Astrocyte (in vitro differentiated cells and primary cell): ENCODE data around the gene RIN1. TPM values are rescaled to one million over a fixed set of nuclear protein-coding genes. Genes with fewer than 3 reads are reported as not detected.
"Not testable (repeated sequence)": the region's sequence is repeated elsewhere in the genome, so short reads cannot be mapped to it uniquely, and the experiment has no call there.

Source experiments
- DNase-seq: peaks from one replicate; pipeline ENCODE4 v3.0.0-alpha.2; 2010; ENCODE audit warnings: low read depth
- FAIRE-seq: peaks from 2 replicates; lab custom pipeline; 2011; peaks lifted over from hg19 to GRCh38; lab: Jason Lieb, UNC
- H2AFZ ChIP-seq: 2 replicates; pipeline ENCODE4 v1.6.0; 2012; ENCODE audit warnings: low read depth, low read length, inconsistent platforms
- H3K27ac ChIP-seq: 2 replicates; pipeline ENCODE4 v1.5.1; 2011; ENCODE audit warnings: low read depth, low read length, inconsistent platforms
- H3K27me3 ChIP-seq: 2 replicates; pipeline ENCODE4 v1.6.0; 2011; ENCODE audit warnings: low read length, inconsistent platforms; ENCODE audit not compliant: insufficient read depth
- H3K36me3 ChIP-seq: 2 replicates; pipeline ENCODE4 v1.5.1; 2011; ENCODE audit warnings: low read length, inconsistent platforms; ENCODE audit not compliant: insufficient read depth
- H3K4me1 ChIP-seq: 2 replicates; pipeline ENCODE4 v1.5.1; 2011; ENCODE audit warnings: low read length, inconsistent platforms; ENCODE audit not compliant: insufficient read depth
- H3K4me2 ChIP-seq: 2 replicates; pipeline ENCODE4 v1.6.0; 2012; ENCODE audit warnings: low read length, inconsistent platforms
- H3K4me3 ChIP-seq: 2 replicates; pipeline ENCODE4 v1.5.1; 2011; ENCODE audit warnings: low read depth, mild to moderate bottlenecking, low read length, inconsistent platforms; ENCODE audit not compliant: insufficient read depth
- H3K79me2 ChIP-seq: 2 replicates; pipeline ENCODE4 v1.6.0; 2012; ENCODE audit warnings: mild to moderate bottlenecking, low read length, inconsistent platforms; ENCODE audit not compliant: insufficient read depth
- H3K9ac ChIP-seq: 2 replicates; pipeline ENCODE4 v1.6.0; 2012; ENCODE audit warnings: mild to moderate bottlenecking, low read length, inconsistent platforms
- H3K9me3 ChIP-seq: 2 replicates; pipeline ENCODE4 v1.5.1; 2012; ENCODE audit warnings: low read depth, mild to moderate bottlenecking, low read length, inconsistent platforms; ENCODE audit not compliant: insufficient read depth
- H4K20me1 ChIP-seq: 2 replicates; pipeline ENCODE4 v1.6.0; 2012; ENCODE audit warnings: low read length, inconsistent platforms; ENCODE audit not compliant: insufficient read depth
- H3K27ac Mint-ChIP-seq: one replicate; pipeline ENCODE4 v1.8.0; 2021; ENCODE audit warnings: mild to moderate bottlenecking, mixed read lengths; ENCODE audit not compliant: unreplicated experiment
- H3K27me3 Mint-ChIP-seq: one replicate; pipeline ENCODE4 v1.8.0; 2021; ENCODE audit warnings: low read depth, mixed read lengths; ENCODE audit not compliant: unreplicated experiment
- H3K36me3 Mint-ChIP-seq: one replicate; pipeline ENCODE4 v1.8.0; 2021; ENCODE audit warnings: low read depth, mixed read lengths; ENCODE audit not compliant: unreplicated experiment
- H3K4me1 Mint-ChIP-seq: one replicate; pipeline ENCODE4 v1.8.0; 2021; ENCODE audit warnings: low read depth, mixed read lengths; ENCODE audit not compliant: unreplicated experiment
- H3K4me3 Mint-ChIP-seq: one replicate; pipeline ENCODE4 v1.8.0; 2021; ENCODE audit warnings: mild to moderate bottlenecking, moderate library complexity, mixed read lengths; ENCODE audit not compliant: unreplicated experiment
- H3K9me3 Mint-ChIP-seq: one replicate; pipeline ENCODE4 v1.8.0; 2021; ENCODE audit warnings: mild to moderate bottlenecking, mixed read lengths; ENCODE audit not compliant: unreplicated experiment
- EZH2 ChIP-seq: IDR thresholded peaks from 2 replicates; pipeline ENCODE4 v1.6.1; 2012; ENCODE audit warnings: mild to moderate bottlenecking, low read length, inconsistent platforms; ENCODE audit not compliant: insufficient read depth
- total RNA-seq: library from RNA; stranded (reverse); gene quantifications from 2 replicates; pipeline ENCODE4 v1.2.1, GENCODE V29; 2021
- TF ChIP-seq, protein P1 (sequence below): IDR thresholded peaks from 2 replicates; pipeline ENCODE4 v1.5.1; 2011; ENCODE audit warnings: low read depth, mild to moderate bottlenecking, inconsistent platforms, low read length, moderate library complexity; ENCODE audit not compliant: insufficient read depth

Gene RIN1
- total RNA-seq, 1 donor from 2014 or later = 12.0 TPM

DNA sequence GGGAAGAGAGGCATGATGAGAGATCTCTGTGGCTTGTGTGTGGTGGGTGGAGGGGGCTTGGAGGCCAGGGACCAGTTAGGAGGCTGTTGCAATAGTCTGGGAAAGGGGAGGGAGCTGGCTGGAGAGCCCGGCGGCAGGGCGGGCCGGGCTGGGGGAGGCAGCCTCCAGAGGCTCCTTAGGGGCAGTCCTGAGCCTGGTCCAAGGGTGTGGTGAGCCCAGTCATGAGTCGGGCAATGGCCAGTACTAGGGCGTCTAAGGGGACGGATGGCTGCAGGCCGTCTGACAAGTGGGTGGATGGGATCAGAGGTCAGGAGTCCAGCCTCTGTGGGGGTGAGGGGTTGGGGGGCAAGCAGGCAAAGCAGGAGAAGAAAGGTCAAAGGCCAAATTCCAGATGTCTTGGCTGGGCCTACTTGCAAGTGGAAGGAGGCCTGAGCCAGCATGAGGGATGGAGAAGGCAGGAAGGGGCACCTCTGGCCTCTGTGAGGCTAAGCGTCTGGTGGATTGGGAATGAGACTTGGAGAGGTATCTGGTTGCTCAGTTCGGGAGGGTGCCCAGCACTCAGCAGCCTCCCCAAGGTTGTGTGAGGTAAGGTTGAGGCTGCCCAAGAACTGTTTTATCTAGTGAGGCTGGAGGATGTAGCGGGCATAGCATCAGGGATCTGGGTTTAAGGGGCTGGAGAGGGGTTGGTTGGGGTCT, 13.4 kb downstream of the RIN1 start:
- TF ChIP-seq, protein P1, sequence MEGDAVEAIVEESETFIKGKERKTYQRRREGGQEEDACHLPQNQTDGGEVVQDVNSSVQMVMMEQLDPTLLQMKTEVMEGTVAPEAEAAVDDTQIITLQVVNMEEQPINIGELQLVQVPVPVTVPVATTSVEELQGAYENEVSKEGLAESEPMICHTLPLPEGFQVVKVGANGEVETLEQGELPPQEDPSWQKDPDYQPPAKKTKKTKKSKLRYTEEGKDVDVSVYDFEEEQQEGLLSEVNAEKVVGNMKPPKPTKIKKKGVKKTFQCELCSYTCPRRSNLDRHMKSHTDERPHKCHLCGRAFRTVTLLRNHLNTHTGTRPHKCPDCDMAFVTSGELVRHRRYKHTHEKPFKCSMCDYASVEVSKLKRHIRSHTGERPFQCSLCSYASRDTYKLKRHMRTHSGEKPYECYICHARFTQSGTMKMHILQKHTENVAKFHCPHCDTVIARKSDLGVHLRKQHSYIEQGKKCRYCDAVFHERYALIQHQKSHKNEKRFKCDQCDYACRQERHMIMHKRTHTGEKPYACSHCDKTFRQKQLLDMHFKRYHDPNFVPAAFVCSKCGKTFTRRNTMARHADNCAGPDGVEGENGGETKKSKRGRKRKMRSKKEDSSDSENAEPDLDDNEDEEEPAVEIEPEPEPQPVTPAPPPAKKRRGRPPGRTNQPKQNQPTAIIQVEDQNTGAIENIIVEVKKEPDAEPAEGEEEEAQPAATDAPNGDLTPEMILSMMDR = no peak
- no peak for TF ChIP-seq EZH2
- DNase-seq = no peak
- H3K27ac Mint-ChIP-seq = no peak overlapping the region
- Histone ChIP-seq H3K9me3 (no peaks in the 10 kb centered on the region), H3K79me2 (no peaks in the 10 kb centered on the region), H3K4me3 (no peak overlapping the region), H3K27ac (no peak overlapping the region), H3K4me2 (no peak overlapping the region), H2AFZ (no peak overlapping the region), H3K9ac (no peak overlapping the region), H3K36me3 (no peaks in the 10 kb centered on the region), H3K4me1 (peaks cover 46% of the 10 kb centered on the region), H4K20me1 (no peaks in the 10 kb centered on the region), H3K27me3 (no peaks in the 10 kb centered on the region)
- no peak for FAIRE-seq
- peaks cover 16% of the 10 kb centered on the region for H3K9me3 Mint-ChIP-seq
- no peak overlapping the region for H3K4me3 Mint-ChIP-seq
- H3K27me3 Mint-ChIP-seq = no peaks in the 10 kb centered on the region
- H3K4me1 Mint-ChIP-seq = peaks cover 44% of the 10 kb centered on the region
- peaks cover 8% of the 10 kb centered on the region for H3K36me3 Mint-ChIP-seq

DNA sequence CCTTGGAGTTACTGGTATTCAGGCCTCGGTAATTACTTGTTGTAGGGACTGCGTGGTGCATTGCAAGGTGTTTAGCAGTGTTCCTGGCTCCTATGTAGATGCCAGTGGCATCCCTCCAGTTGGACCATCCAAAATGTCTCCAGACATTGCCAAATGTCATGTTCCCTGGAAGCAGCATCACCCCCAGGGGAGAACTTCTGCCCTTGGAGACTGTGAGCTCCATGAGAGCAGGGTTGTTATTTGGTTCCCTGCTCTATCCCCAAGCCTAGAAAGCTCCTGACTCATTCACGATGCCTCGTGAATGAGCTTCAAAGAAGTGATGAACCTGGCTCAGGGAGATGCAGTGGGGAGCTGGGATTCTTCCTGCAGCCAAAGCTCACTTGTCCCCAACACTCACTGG, 14.6 kb downstream of the RIN1 start:
- Histone ChIP-seq H3K4me3 (no peak overlapping the region), H3K9ac (no peak overlapping the region), H3K9me3 (no peaks in the 10 kb centered on the region), H3K27me3 (no peaks in the 10 kb centered on the region), H3K4me1 (peaks cover 45% of the 10 kb centered on the region), H3K79me2 (peaks cover 2% of the 10 kb centered on the region), H3K27ac (no peak overlapping the region), H3K36me3 (no peaks in the 10 kb centered on the region), H4K20me1 (no peaks in the 10 kb centered on the region), H3K4me2 (no peak overlapping the region), H2AFZ (no peak overlapping the region)
- peaks cover 42% of the 10 kb centered on the region for H3K4me1 Mint-ChIP-seq
- H3K36me3 Mint-ChIP-seq = peaks cover 8% of the 10 kb centered on the region
- FAIRE-seq (no peak), DNase-seq (no peak)
- H3K27me3 Mint-ChIP-seq = no peaks in the 10 kb centered on the region
- no peak overlapping the region for H3K27ac Mint-ChIP-seq
- H3K9me3 Mint-ChIP-seq = peaks cover 16% of the 10 kb centered on the region
- no peak overlapping the region for H3K4me3 Mint-ChIP-seq
- TF ChIP-seq, protein P1 = no peak
- no peak for TF ChIP-seq EZH2

GRCh38 chr11:66320748-66321147, 15.5 kb downstream of the RIN1 start:
- H3K4me2 ChIP-seq, H3K4me3 ChIP-seq, H2AFZ ChIP-seq, H3K36me3 Mint-ChIP-seq, FAIRE-seq, H3K4me3 Mint-ChIP-seq, H3K27me3 Mint-ChIP-seq, H3K9ac ChIP-seq, H3K27me3 ChIP-seq, H4K20me1 ChIP-seq, H3K36me3 ChIP-seq, H3K27ac Mint-ChIP-seq, H3K27ac ChIP-seq, H3K9me3 ChIP-seq, DNase-seq: not testable (repeated sequence)
- H3K4me1 Mint-ChIP-seq = peaks cover 37% of the 10 kb centered on the region
- peaks cover 11% of the 10 kb centered on the region for H3K79me2 ChIP-seq
- peaks cover 16% of the 10 kb centered on the region for H3K9me3 Mint-ChIP-seq
- peaks cover 45% of the 10 kb centered on the region for H3K4me1 ChIP-seq

GRCh38 chr11:66320289-66320688, 15.9 kb downstream of the RIN1 start:
- H2AFZ ChIP-seq, H3K4me3 Mint-ChIP-seq, DNase-seq, H3K27me3 Mint-ChIP-seq, H3K36me3 ChIP-seq, H3K4me3 ChIP-seq, H3K27ac Mint-ChIP-seq, H3K36me3 Mint-ChIP-seq, H3K9me3 ChIP-seq, H4K20me1 ChIP-seq, H3K27me3 ChIP-seq, H3K27ac ChIP-seq, H3K9ac ChIP-seq, H3K4me2 ChIP-seq, FAIRE-seq: not testable (repeated sequence)
- Histone ChIP-seq H3K79me2 (peaks cover 16% of the 10 kb centered on the region), H3K4me1 (peaks cover 41% of the 10 kb centered on the region)
- Mint-ChIP-seq H3K9me3 (peaks cover 16% of the 10 kb centered on the region), H3K4me1 (peaks cover 37% of the 10 kb centered on the region)
